ENCODE results near the gene TAF1B.
A peak's percentile ranks its signal among the peaks of the same experiment; 100 is the strongest.

Gene TAF1B

GRCh38 chr2:9807555-9808305 lies 35.5 kb upstream of the TAF1B start:
- no peak for DNase-seq (ENCODE audit: low read depth in 2 of 2)

DNA sequence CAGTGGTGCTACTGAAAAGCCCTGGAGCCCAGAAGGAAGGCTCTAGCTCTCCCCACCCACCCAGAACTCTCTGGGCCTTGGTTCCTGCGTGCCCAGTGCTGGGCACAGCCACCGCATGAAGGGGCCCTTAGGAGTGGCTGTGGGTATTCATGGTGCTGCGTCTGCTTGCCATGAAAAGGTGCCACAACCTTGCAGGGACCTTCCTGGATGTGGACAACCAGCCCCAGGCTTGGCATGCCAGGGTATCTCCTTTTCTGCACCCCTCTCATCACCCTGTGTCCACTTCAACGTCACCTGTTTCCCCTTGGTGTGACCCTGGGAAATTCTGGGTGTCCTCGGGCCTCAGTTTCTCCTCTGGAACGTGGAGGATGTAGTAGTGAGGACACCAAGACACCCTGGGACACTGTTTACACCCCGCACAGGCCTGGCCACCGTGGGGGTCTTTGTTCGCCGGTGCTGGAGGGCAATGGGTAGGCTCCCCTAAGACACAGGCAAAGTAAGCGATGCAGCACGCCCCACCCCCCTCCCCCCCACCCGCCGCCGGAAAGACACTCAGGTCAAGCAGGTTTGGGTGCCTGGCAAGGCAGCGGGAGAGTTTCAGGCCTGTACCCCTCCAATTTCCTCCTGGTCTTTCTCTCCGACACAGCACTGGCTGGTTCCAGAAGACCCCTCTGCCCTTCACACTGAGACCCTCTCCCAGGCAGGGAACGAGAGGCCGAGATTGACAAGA lies 34.8 kb upstream of the TAF1B start:
- no peak for DNase-seq (ENCODE audit: low read depth in 2 of 2)

GRCh38 chr2:9809064-9809356 lies 34.3 kb upstream of the TAF1B start:
- no peak for DNase-seq (ENCODE audit: low read depth in 2 of 2)

DNA sequence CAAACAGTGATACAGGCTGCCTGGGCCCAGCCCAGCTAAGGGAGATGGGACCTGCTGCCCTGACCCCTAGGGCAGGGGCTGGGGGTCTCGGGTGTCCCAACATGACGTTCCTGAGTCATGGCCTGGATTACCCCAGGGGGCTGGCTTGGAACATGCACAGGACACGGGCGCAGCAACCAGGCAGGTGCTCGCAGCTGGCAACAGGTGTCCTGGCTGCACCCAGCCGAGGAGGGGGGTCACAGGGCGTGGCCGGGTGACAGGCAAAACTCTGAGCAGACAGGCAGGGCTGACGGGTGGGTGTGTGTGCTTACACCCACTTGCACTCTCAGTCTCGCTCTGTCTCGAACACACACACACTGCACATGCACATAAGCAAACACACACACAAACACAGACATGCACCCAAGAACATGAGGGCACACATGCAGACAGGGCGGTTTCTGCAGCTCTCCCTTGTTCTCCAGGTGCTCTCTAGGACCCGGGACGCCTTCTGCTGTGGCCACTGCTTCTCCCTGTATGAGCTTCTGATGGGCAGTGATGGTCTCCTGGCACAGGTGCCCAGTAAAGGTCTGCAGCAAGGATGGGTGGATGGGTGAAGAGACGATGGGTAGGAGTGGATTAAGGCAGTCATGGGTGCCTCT lies 33.7 kb upstream of the TAF1B start:
- no peak for DNase-seq (ENCODE audit: low read depth in 2 of 2)

DNA sequence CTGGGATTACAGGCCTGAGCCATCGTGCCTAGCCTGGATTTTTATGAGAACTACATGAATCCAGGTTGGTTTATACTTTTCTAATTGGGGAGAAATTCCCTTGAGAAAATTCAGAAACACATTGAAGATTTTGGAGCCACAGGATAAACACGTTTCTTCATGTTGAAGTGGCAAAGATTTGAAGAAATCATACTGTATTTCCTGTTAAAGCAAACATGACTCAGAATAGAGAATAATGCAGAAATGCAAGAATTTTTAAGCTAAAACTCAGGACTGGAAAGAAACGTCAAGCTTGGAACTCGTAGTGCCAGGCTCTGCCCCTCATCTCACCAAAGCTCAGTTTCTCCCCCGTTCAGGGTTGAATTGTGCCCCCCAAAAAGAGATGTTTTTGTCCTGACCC lies 32.1 kb upstream of the TAF1B start:
- no peak for DNase-seq (ENCODE audit: low read depth in 2 of 2)

GRCh38 chr2:9811679-9812511 lies 31.4 kb upstream of the TAF1B start:
- DNase-seq (ENCODE audit: low read depth in 2 of 2) = no peak

GRCh38 chr2:9812945-9813311 lies 30.3 kb upstream of the TAF1B start:
- no peak for DNase-seq (ENCODE audit: low read depth in 2 of 2)

DNA sequence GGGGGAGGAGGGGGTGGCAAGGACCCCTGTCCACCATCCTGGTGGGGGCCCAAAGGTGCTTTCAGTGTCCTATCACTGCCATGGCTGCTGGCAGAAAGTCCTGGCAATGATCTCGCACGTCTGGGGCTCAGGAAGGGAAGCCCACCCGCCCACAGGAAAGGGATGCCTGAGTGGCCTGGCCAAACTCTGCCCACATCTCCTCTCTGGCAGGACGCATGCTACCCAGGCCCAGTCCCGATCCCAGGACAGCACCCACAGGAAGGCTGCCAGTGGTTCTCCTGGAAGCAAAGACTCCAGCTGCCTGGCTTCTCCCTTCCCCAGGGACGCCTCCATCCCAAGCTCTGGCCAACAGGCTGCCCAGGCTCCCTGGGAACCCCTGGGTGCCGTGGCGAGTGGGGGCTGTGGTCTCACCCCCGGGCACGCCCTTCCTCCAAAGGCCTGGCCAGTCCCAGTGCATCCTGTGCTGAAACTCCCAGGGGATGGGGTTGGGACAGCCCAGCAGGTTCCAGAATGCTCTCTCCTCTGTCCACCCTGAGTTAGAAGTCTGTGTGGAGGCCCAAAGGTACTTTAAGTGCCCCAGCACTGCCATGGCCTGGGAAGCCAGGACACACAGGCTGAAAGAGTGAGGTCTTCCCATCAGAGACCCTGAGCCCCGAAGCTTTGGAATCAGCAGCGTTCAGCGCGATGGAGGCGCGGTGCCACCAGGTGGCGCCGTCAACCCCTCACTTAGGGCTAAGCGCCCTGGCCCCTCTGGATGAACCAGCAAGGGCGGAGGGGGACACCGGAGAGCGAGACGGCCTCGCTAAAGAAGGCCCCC lies 29.8 kb upstream of the TAF1B start:
- peak; percentile 28 to 42 for DNase-seq (ENCODE audit: low read depth in 2 of 2)

DNA sequence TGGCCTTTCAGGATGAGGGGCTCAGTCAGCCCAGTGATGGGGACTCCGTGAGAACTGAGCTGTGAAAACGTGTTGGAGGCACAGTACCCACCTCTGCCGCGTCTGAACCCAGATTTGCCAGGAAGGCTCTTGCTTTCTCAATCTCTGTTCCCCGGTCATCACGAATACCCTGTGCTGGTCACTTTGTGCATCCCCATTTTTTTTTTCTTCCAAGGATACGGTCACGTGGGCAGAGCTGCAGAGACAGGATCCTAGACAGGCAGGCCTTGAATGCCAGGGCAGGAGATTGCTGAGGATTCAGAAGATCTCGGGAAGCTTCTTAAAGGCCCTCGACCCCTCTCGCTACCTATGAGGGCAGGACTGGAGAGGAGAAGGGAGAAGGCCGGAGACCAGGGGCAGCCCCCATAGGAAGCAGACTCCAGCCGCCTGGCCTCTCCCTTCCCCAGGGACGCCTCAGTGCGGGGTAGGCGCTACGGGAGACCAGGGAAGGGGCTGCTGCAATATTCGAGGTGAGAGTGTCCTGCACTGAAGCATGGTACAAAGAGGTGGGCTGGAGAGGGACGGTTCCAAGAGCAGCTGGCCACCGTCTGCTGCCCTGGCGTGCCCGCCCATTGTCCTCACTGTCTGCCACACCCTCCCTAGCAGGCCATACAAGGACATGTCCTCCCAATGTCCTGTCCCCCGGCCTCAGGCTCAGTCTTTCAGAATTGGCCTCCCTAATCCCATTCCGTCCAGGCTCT lies 29.0 kb upstream of the TAF1B start:
- no peak for DNase-seq (ENCODE audit: low read depth in 2 of 2)

DNA sequence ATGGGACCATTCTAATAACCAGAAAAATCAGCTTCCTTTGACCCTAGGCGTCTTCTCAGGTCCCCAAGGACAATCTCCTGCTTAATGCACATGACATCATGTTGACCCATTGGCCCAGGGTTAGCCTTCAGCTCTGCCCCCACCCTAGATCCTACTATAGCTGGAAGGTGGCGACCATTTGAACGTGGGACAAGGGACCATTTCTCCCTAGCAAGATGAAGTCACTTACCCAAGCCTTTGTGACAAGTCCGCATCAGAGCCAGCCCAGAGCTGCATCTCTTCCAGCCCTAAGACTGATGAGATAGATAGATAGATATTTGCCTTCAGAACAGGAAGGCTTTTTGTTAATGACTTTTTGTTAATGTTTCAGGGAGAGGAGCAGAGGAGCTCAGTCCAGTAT lies 28.2 kb upstream of the TAF1B start:
- DNase-seq (ENCODE audit: low read depth in 2 of 2) = no peak

DNA sequence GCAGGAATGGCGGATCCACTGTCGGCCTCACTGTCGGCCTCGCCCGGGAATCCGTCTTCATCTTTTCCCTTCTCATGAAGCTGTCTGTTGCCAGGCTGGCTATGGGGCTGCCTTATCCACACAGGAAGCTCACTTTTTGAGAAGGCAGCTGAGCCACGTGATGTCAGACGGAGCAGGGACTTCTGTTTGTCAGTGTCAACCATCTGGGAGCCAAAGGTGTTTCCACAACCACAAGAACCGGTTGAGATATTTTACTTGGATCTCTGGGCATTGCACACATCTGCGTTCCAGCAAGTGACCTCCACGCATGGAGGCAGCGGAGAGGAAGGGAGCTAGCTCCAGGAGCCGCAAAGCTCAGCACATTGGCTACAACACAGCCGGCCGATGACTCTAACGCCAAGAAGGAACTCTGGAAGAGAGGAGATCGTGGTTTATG lies 27.4 kb upstream of the TAF1B start:
- no peak for DNase-seq (ENCODE audit: low read depth in 2 of 2)

- no peak for DNase-seq (ENCODE audit: low read depth in 2 of 2)
These were observed 25.2 kb upstream of the TAF1B start for GRCh38 chr2:9818097-9818496.

DNA sequence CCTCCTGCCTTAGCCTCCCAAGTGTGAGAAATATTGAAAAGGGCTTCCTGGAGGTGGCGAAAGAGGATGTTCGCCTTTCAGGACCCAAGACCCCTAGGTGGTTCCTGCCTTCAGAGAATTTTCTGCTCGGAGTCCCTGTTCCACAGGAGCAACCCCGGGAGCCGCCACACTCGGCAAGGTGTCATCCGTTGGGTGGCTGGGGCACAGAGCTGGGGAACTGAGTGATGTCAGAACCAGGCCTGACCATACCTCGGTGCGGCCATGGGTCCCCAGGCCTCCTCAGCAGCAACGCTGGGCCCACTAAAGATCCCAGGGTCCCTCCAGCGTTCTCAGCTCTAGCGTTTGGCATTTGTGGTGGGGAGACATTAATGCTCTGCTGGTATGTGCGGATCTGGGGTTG lies 23.7 kb upstream of the TAF1B start:
- no peak for DNase-seq (ENCODE audit: low read depth in 2 of 2)

GRCh38 chr2:9820020-9820973 lies 23.0 kb upstream of the TAF1B start:
- no peak for DNase-seq (ENCODE audit: low read depth in 2 of 2)

DNA sequence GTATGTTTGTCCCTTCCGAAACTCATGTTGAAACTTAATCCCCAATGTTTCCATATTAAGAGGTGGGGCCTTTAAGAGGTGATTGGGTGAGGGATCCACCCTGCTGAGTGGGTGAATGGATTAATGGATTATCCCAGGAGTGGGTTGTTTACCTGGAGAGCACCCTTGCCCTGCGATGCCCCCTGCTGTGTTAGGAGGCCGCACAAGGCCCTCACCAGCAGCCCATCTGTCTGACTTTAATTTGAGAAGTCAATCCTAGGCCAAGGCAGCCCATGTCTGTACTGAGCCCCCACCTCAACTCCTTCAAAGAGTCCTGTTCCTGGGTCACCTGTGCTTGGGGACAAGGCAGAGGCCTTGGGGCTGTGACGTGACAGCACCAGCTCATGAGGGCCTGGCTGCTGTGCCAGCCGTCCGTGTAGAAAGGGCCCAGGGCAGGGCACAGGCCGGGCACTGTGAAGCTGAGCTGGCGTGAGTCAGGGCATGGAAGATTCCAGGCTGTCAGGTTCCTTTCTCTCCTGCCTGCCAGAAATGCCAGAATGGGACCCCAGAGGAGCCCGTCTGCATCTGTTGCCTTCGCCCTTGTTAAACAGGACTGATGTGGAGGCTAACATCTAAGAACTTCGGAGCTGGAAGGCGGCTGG lies 21.3 kb upstream of the TAF1B start:
- DNase-seq (ENCODE audit: low read depth in 2 of 2) = no peak

- no peak for DNase-seq (ENCODE audit: low read depth in 2 of 2)
These were observed 18.8 kb upstream of the TAF1B start for GRCh38 chr2:9824441-9824840.

DNA sequence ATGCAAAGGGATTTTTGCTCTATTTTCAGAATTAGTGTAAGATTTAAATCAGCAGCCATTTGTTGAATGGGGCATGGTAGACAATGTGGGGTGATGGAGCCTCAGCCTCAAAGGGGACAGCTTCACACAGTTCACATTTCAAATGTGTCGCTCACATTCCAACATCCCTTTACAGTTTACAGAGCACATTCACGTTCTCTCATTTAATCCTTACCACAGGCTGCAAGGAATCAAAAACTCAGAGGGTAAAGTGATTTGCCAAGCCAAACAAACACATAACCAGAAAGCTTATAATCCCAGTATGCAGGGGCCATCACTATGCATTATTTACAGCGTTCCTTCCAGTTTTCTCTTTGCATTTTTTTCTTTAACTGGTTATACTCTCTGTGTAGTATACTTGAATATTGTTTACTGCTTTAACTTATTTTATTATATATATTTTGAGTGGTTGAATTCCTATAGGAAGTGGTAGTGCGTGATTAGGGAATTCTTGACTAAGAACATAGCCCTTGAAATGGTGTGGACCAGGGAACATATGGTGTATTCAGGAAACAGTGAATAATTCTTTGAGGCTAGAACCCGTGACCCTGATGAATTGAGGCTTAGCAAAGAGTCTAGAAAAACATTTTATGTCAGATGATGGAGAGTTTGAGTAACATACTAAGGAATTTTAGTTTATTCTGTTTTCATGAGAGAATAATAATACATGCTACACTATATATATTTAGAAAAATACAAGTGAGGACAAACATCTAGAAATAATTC lies 18.1 kb upstream of the TAF1B start:
- DNase-seq (ENCODE audit: low read depth in 2 of 2) = no peak

DNA sequence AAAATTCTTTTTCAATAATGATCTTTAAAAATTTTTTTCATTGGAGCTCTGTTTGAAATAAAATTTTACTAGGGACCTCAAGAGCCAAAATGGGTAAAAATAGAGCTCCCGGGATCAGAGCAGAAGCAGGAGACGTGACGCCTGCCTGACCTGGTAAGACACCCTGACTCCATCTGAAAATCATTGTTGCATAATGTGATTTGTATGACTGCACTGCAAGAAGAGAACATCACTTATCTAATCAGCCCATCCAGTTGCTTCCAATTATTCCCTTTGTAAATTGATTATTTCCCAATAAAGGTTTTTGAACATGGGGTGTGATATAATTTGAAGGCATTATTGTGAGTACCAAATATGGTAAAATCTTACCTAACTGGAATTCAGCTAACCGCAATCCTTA lies 17.1 kb upstream of the TAF1B start:
- DNase-seq (ENCODE audit: low read depth in 2 of 2) = no peak
